CD1c-positive myeloid dendritic cell (primary cell): ENCODE data around the gene HKDC1.
"Not testable (repeated sequence)": the region's sequence is repeated elsewhere in the genome, so short reads cannot be mapped to it uniquely, and the experiment has no call there.

Source experiments
- DNase-seq: peaks from one replicate; pipeline ENCODE4 v3.0.0-alpha.2; 2016; ENCODE audit errors: extremely low spot score

HKDC1 gene

DNA sequence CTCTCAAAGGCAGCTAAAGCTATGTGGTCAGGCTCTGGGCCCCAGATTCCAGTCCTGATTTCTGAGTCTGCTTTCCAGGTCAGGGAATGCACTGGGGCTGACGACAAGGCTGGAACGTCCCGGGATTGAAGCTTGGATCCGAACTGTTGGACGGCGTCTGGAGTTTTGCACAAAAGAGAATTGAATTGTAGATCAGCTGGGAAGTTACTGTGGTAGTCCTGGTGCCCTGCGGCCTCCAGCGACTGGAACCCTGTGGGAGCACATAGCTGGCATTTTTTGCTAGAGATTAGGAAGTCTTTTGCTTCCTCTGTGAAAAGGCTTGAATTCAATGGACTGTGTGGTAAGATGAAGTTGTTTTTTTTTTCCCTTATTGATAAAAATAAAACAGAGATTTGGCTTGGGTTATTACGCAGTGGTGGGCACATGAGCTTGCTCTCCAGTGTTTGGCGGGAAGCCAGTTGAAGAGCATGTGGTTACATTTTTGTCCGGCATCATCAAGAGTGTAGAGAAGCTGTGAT, 58.4 kb downstream of the HKDC1 start, which contains the start of gene HK1:
Gene HK1, plus strand, starts transcription at position 51 of the 518 bp plus-strand sequence.
- no peak for DNase-seq

DNA sequence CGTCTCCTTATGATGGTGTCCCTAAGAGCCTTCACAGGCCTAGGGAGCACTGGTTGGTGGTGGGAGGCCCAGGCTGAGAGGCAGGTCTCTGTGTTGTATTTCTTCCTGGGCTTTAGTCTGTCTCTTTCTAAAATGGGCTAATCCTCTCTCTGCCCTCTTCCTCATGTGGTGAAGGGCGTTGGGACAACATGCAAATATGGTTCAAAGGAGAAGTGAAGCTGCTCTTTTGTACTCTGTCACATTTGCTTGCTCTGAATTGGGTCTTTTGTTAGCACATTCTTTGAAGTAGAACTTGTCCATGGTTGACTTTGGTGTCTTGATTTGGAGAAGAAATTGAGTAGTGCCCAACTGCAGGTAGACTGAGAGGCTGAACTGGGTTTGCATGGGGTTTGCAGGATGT, 59.0 kb downstream of the HKDC1 start:
- peak; percentile 43 for DNase-seq

DNA sequence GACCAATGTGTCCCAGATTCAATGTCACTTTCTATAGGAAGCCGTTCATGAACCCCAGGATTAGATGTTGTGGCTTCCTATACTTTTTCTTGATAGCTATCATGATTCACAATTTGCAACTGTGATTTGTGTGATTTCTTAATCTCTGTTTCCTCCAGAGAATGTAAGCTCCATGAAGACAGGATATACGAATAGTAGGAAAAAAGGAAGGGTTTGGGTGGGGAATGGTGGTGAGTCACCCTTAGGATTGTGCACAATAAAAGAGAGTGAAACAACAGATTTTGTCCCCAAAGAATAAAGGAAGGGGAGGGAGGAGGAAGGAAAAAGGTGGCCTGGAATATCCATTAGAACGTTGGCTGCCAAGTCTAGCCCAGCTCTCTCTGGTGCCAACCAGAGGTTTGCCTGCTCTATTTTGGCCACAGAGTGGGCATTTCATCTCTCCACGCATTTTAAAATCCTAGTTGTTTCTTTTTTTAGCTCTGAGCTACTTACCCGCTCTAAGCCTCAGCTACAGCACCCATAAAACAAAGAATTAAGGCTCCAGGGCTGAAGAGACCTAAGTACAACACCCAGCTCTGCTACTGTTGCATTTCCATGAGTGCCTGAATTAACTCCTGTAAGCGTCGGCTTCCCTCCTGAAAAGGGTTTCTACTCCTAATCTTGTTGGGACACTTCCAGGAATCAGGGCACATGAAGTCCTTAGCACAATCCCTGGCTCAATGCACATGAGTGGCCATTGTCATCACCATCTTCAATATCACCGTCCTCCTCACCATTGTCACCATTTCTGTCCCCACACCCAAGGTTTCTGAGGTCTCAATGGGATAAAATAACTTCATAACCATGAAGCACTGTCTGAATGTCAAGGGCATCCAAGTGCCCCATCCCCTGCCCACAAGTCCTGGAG, 61.6 kb downstream of the HKDC1 start:
- no peak for DNase-seq

DNA sequence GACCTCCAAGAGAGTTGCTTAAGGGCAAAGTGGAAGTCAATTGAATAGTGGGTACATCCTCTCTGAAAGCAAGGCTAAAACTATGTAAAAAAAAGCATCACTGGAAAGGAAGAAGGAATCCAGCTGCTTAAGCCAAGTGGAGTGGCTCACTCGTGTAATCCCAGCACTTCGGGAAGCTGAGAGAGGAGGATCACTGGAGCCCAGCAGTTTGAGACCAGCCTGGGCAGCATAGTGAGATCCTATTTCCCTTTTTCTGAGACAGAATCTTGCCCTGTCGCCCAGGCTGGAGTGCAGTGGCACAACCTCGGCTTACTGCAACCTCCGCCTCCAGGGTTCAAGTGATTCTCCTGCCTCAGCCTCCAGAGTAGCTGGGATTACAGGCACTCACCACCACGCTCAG, 64.3 kb downstream of the HKDC1 start:
- not testable (repeated sequence) for DNase-seq

DNA sequence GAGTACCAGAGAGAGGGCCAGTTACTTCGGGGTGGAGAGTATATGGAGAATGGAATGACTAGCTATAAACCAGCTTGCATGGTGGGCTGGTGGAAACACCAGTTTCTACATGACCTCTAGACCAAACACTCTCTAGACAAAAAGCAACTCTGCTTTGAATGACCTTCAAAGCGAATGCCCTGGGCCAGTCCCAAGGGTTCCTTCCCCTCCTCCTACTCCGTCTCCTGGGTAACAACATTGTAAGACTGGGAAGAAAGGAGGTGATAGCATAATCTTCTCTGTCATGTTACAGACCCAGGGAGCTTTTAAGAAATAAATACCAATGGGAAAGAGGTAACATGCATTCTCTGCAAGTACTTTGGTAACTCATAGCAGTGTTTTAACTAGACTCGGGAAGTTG, 65.6 kb downstream of the HKDC1 start:
- no peak for DNase-seq

DNA sequence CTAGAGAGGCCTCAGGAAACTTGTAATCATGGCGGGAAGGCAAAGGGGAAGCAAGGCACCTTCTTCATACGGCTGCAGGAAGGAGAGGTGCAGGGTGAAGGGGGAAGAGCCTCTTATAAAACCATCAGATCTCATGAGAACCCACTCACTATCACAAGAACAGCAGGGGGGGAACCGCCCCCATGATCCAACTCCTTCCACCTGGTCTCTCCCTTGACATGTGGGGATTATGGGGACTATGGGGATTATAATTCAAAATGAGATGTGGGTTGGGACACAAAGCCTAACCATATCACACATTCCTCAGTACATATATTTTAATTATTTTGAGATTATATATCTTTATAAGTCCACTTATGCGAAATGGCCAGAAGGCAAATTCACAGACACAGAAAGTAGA, 67.0 kb downstream of the HKDC1 start:
- DNase-seq, result no peak

DNA sequence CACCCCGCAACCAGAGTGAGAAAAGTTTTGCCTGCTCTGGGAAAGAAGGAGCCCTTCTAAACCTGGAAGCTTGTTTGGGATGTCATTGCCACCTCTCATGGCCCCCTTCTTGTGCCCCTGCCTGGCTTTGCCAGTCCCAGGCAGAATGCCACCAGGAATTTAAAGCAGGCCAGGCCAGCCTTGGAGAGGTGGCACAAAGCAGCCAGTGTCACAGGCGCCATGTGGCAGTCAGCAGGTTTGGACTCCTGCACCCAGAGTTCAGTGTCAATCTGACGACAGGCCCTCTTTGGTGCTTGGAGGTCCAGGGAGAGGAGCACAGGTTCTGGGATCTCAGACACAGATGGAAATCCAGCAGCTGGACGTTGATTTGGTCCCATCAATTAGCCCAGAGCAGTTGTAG, 70.9 kb downstream of the HKDC1 start:
- no peak for DNase-seq

DNA sequence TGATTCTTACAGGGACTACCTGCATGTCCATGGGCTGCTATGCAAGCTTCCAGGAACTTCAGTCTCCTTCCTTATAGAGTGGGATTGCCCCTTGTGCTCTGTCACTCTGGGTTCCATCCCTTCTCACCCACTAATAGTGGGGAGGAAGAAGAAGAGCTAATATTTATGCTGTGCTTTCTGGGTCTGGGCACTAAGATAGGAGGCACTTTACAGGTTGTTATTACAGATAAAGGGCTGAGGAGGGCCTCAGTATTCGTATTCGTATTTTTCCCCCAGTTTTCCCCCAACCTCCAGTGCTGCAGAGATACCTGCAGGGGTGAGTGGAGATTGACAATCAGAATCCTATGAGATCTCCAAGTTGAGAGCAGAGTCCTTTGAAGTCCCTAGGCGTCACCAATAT, 72.3 kb downstream of the HKDC1 start:
- DNase-seq, result no peak

DNA sequence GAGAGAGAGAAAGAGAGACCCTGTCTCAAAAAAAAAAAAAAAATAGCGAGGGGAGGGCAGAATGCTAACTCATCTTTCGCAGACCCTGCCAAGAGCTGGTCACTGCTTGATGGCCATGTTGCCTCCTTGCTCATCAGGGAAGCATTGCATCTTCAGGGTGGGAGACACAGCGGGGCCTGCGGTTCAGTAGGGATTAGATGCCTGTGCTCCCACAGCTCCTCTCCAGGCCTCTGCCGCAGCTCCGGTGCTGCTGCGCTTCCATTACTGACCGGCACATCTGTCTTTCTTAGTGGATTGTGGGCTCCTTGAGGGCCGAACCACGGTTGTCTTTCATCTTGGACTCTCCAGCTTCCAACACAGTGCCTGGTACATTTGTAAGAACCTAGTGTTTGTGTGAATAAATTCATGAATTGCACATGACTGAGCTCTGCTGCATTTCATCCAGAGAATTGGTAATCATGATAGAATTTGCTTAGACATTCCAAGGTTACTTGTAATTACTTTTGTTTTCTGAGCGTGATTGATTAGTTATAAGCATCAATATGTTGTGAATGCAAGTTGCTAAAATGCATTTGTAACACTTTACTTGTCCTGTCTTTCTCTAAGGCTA, 75.0 kb downstream of the HKDC1 start:
- DNase-seq, result no peak

DNA sequence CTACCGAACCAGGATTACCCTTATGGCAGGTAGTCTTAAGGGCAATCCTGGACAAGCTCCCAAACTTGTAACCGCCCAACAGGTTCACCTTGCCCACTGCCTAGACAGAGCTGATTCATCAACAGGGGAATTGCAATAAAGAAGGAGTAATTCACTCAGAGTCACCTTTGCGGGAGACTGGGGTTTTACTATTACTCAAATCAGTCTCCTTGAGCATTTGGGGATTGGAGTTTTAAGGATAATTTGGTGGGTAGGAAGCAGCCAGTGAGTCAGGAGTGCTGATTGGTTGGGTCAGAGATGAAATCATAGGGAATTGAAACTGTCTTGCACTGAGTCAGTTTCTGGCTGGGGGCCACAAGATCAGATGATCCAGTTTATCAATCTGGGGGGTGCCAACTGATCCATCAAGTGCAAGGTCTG, 83.5 kb downstream of the HKDC1 start:
- DNase-seq, result peak; percentile 74

DNA sequence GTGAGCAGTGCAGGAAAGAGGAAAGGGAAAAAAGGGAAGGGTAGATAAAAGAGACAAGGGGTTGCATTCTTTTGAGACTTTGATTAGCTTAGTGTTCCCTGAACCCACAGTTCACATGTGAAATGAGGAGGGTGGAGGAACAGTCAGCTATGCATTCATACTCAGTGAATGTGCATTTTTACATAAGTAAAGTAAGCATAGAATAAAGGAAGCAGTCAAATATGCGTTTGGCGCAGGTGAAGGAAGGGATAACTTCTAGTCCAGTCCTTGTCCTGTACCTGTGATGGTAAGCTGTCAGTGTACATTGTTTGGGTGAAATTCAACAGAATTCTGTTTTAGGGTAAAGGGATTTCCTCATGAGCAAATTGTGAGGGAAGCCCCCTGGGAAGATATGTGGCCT, 86.3 kb downstream of the HKDC1 start:
- no peak for DNase-seq

DNA sequence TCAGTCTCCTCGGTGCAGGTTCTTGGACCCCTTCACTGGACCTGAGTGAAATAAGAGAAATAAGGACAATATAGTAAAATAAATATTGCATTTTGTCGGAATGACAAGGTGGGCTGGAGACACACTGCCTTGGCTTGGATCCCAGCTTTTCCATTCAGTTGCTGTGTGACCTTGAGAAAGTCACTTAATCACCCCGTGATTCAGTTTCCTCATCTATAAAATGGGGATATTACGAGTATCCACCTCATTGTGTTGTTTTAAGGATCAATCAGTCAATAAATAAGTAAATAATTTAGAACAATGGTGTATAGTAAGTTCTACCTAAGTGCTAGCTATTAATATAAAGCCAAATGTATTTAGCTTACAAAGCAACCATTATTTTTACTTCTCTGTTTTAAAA, 87.3 kb downstream of the HKDC1 start:
- DNase-seq, result no peak

DNA sequence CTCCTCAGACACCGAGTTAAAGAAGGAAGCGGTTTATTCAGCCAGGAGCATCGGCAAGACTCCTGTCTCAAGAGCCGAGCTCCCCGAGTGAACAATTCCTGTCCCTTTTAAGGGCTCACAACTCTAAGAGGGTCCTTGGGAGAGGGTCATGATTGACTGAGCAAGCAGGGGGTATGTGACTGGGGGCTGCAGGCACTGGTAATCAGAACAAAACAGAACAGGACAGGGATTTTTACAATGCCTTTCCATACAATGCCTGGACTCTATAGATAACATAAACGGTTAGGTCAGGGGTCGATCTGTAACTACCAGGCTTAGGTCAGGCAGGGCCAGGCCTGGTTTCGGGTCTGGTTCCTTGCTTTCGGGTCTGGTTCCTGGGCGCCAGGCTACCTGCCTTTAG, 88.2 kb downstream of the HKDC1 start:
- DNase-seq, result not testable (repeated sequence)

DNA sequence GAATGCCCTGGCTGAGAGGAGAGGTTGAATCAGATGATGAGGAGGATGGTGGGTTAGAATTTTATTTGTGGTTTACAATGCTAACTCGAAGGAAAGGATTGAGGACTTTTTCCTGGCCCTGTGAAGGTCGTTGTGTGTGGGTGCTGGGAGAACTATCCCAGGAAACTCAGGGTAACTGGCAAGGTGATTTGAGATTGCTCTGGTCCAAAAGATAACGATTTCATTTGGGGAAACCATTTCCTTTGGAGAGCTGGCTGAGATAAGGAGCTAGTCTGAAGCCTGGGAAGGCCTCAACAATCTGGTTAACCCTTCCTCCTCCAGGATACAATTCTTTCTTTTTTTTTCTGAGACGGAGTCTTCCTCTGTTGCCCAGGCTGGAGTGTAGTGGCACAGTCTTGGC, 91.2 kb downstream of the HKDC1 start:
- DNase-seq, result no peak

DNA sequence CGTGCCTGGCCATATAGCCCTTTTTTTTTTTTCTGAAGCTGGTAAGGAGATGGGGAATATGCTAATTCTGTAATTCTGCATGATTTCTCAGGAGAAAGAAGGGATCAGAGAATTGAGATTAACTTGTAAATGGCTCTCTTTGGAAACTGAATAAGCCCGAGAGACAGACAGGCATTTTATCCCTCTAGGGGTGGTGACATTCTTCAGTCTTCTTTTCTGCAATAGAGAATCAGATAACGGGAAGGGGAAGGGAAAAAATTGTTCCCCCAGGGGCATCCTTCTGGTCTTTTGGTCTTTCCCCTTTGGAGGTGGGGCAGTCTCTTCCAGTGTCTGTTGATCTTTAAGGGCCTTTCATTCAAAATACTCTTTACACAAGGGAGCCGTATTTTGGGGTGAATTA, 92.4 kb downstream of the HKDC1 start:
- DNase-seq, result no peak

DNA sequence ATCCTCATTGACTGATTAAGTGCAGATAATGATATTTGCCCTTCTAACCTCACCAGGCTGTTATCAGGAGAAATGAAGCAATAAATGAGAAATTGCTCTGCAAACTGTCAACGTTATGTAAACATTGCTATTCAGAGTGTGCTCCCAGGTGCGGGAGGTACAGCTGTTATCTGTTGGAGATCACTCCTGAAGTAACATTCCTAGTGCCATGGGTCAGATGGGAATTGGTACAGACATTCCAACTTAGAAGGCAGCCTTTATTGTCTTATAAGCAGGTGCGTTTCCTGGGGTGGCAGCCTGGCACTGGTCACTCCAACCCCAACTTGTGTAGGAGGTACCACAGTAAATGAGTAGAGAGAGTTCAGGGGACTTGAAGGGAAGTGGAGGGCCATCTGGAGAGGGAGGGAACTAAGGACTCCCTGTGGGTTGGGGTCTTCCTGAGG, 95.0 kb downstream of the HKDC1 start:
- no peak for DNase-seq

DNA sequence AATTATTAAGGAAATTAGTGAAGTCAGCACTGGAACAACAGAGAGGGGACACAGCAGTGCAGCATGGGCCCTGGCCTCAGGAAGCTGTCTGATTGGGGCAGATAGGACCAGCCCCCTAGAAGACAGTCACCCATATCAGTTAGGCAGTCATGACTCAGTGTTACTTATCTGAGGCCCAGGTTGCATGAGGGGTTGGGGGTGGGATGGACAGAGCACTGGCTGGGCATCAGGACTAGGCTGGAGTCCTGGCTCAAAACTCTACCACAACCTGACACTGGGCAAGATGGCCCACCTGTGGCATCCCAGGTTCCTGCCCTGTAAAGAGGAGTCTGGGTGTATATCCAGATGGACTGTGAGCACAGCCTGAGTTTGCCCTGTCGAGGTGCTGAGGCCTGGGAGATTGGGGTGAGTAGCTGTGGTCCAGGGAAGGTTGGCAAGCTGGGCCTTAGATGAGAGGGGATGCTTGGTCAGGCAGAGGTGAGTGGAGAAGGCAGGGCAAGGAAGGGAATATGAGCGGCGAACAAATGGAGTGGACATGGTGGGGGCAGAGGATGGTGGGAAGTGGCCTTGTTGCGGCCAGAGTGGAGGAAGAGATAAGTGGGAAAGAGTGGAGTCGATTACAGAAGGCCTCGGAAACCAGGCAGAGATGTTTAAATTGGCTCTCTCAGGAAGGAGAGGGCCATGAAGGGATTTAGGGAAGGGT, 95.6 kb downstream of the HKDC1 start:
- no peak for DNase-seq

DNA sequence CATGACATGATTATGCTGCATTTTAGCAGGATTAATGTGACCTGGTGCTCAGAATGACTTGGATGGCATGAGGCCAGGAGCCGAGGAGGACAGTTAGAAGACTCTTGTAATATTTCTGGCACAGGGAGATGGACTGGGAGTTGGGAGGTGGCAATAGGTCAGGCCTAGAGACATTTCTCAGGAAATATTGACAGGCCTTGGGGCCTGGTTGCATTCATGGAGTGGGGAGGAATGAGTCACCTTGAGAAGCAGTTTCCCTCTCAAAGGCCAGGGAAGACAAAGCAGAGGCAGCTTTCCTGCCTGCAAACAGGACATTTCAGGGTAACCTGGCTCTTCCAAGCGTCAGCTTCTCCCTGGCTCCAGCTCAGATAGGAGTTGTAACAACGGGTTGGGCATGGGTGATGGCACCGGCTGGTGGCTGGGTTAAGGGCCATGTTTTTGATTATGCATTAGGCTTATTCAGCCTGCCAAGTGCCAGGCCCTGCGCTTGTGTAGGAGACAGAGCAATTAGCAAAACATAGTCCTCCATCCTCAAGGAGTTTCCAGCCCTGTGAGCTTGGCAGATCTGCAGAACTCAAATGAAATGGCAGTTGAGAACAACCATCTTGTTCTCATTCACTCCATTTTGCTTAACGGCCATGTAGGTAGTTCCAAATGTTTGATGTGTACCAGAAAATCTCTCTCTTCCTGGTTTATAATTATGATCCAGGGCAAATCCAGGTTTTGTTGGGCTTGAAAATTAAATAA, 96.4 kb downstream of the HKDC1 start:
- DNase-seq, result no peak
